ENCODE data around the gene EN2. TPM values are rescaled to one million over a fixed set of nuclear protein-coding genes. Genes with fewer than 3 reads are reported as not detected.
A peak's percentile ranks its signal among the peaks of the same experiment; 100 is the strongest.

Gene EN2
- total RNA-seq, result 3.3 and 3.4 TPM in 2 replicates
- long read RNA-seq, result 0 reads

- TF ChIP-seq CTCF (IDR thresholded peaks at IDR 0.05), result no peak
- Mint-ChIP-seq H3K4me1 (ENCODE audit: unreplicated experiment) (peaks cover 19% of the 10 kb centered on the region), H3K4me3 (ENCODE audit: unreplicated experiment) (peak within 1 kb of the TSS; percentile 83), H3K36me3 (ENCODE audit: unreplicated experiment) (no peaks in the 10 kb centered on the region), H3K27ac (ENCODE audit: unreplicated experiment) (peak within 1 kb of the TSS; percentile 47), H3K27me3 (ENCODE audit: unreplicated experiment) (peaks cover 45% of the 10 kb centered on the region), H3K9me3 (ENCODE audit: unreplicated experiment) (no peaks in the 10 kb centered on the region)
- DNase-seq (ENCODE audit: extremely low spot score, unreplicated experiment), result no peak
Observed at GRCh38 chr7:155458111-155458877, at the start of gene EN2. Gene EN2 (plus strand): TSS chr7:155458129. CDS start chr7:155458378, 249 bp downstream.

- DNase-seq (ENCODE audit: extremely low spot score, unreplicated experiment), result no peak
- H3K27me3 Mint-ChIP-seq (ENCODE audit: unreplicated experiment), result peaks cover 21% of the 10 kb centered on the region
- H3K9me3 Mint-ChIP-seq (ENCODE audit: unreplicated experiment), result no peaks in the 10 kb centered on the region
- peaks cover 5% of the 10 kb centered on the region for H3K4me1 Mint-ChIP-seq (ENCODE audit: unreplicated experiment)
- H3K27ac Mint-ChIP-seq (ENCODE audit: unreplicated experiment), result no peak overlapping the region
- TF ChIP-seq CTCF (IDR thresholded peaks at IDR 0.05), result no peak
- no peak overlapping the region for H3K4me3 Mint-ChIP-seq (ENCODE audit: unreplicated experiment)
- H3K36me3 Mint-ChIP-seq (ENCODE audit: unreplicated experiment), result no peaks in the 10 kb centered on the region
Observed at GRCh38 chr7:155408651-155409586, 49.0 kb upstream of the EN2 start.

- H3K27me3 Mint-ChIP-seq (ENCODE audit: unreplicated experiment), result peaks cover 21% of the 10 kb centered on the region
- no peak overlapping the region for H3K4me3 Mint-ChIP-seq (ENCODE audit: unreplicated experiment)
- peaks cover 5% of the 10 kb centered on the region for H3K4me1 Mint-ChIP-seq (ENCODE audit: unreplicated experiment)
- no peaks in the 10 kb centered on the region for H3K9me3 Mint-ChIP-seq (ENCODE audit: unreplicated experiment)
- no peak overlapping the region for H3K27ac Mint-ChIP-seq (ENCODE audit: unreplicated experiment)
- TF ChIP-seq CTCF (IDR thresholded peaks at IDR 0.05), result no peak
- H3K36me3 Mint-ChIP-seq (ENCODE audit: unreplicated experiment), result no peaks in the 10 kb centered on the region
- no peak for DNase-seq (ENCODE audit: extremely low spot score, unreplicated experiment)
Observed at GRCh38 chr7:155409980-155410379, 47.9 kb upstream of the EN2 start.

- no peak overlapping the region for H3K4me3 Mint-ChIP-seq (ENCODE audit: unreplicated experiment)
- H3K27me3 Mint-ChIP-seq (ENCODE audit: unreplicated experiment), result peaks cover 21% of the 10 kb centered on the region
- no peak for DNase-seq (ENCODE audit: extremely low spot score, unreplicated experiment)
- peaks cover 5% of the 10 kb centered on the region for H3K4me1 Mint-ChIP-seq (ENCODE audit: unreplicated experiment)
- no peak overlapping the region for H3K27ac Mint-ChIP-seq (ENCODE audit: unreplicated experiment)
- no peaks in the 10 kb centered on the region for H3K36me3 Mint-ChIP-seq (ENCODE audit: unreplicated experiment)
- no peaks in the 10 kb centered on the region for H3K9me3 Mint-ChIP-seq (ENCODE audit: unreplicated experiment)
- TF ChIP-seq CTCF (IDR thresholded peaks at IDR 0.05), result no peak
Observed at GRCh38 chr7:155410431-155410830, 47.5 kb upstream of the EN2 start.
